ENCODE measurements around the gene ATP5F1A. TPM values are rescaled to one million over a fixed set of nuclear protein-coding genes. Genes with fewer than 3 reads are reported as not detected.

ATP5F1A gene
- total RNA-seq, 1 donor from 2014 or later, result 474 TPM

DNA sequence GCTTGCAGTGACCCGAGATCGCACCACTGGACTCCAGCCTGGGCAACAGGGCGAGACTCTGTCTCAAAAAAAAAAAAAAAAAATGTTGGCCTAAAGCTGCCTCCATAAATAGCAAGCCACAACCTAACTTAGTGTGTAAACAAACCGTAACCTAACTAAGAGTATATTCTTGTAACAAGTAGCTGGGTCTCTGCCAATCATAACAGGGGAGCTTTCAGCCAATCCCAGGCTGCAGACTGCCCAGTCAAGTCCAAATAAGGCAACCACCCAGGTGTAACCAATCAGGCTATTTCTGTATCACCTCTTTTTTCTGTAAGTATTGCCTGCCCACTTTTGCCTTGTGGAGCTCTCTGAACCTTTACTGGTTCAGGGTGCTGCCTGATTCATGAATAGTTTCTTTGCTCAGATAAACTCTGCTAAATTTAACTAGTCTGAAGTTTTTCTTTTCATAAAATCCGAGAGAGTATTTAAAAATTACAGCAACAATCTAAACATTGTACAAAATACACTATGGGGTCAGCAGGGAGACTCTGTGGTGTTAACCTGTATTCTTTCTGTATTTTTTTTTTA, 30.6 kb downstream of the ATP5F1A start:
- Histone ChIP-seq H3K27ac (ENCODE audit: low read depth, low read length) (no peak overlapping the region), H3K79me2 (ENCODE audit: insufficient read depth, low read length) (peaks cover 11% of the 10 kb centered on the region), H4K20me1 (ENCODE audit: insufficient read depth, low read length) (no peaks in the 10 kb centered on the region), H3K4me2 (ENCODE audit: low read length) (no peak overlapping the region), H3K9ac (ENCODE audit: low read length) (no peak overlapping the region), H3K9me3 (ENCODE audit: insufficient read depth, low read depth, low read length) (no peaks in the 10 kb centered on the region), H3K4me1 (ENCODE audit: insufficient read depth, low read length) (peaks cover 15% of the 10 kb centered on the region), H3K27me3 (ENCODE audit: insufficient read depth, low read length) (no peaks in the 10 kb centered on the region), H2AFZ (ENCODE audit: low read depth, low read length) (no peak overlapping the region), H3K36me3 (ENCODE audit: insufficient read depth, low read length) (no peaks in the 10 kb centered on the region), H3K4me3 (ENCODE audit: insufficient read depth, low read depth, low read length) (no peak overlapping the region)
- no peaks in the 10 kb centered on the region for H3K9me3 Mint-ChIP-seq (ENCODE audit: unreplicated experiment)
- peaks cover 10% of the 10 kb centered on the region for H3K4me1 Mint-ChIP-seq (ENCODE audit: low read depth, unreplicated experiment)
- no peaks in the 10 kb centered on the region for H3K27me3 Mint-ChIP-seq (ENCODE audit: low read depth, unreplicated experiment)
- no peak overlapping the region for H3K27ac Mint-ChIP-seq (ENCODE audit: unreplicated experiment)
- FAIRE-seq (no peak), DNase-seq (ENCODE audit: low read depth) (no peak)
- H3K36me3 Mint-ChIP-seq (ENCODE audit: low read depth, unreplicated experiment), result peaks cover 4% of the 10 kb centered on the region
- H3K4me3 Mint-ChIP-seq (ENCODE audit: unreplicated experiment), result no peak overlapping the region
- TF ChIP-seq, protein P1, sequence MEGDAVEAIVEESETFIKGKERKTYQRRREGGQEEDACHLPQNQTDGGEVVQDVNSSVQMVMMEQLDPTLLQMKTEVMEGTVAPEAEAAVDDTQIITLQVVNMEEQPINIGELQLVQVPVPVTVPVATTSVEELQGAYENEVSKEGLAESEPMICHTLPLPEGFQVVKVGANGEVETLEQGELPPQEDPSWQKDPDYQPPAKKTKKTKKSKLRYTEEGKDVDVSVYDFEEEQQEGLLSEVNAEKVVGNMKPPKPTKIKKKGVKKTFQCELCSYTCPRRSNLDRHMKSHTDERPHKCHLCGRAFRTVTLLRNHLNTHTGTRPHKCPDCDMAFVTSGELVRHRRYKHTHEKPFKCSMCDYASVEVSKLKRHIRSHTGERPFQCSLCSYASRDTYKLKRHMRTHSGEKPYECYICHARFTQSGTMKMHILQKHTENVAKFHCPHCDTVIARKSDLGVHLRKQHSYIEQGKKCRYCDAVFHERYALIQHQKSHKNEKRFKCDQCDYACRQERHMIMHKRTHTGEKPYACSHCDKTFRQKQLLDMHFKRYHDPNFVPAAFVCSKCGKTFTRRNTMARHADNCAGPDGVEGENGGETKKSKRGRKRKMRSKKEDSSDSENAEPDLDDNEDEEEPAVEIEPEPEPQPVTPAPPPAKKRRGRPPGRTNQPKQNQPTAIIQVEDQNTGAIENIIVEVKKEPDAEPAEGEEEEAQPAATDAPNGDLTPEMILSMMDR (IDR thresholded peaks at IDR 0.05; ENCODE audit: insufficient read depth, low read depth, low read length), result no peak
- no peak for TF ChIP-seq EZH2 (IDR thresholded peaks at IDR 0.05; ENCODE audit: insufficient read depth, low read length)

DNA sequence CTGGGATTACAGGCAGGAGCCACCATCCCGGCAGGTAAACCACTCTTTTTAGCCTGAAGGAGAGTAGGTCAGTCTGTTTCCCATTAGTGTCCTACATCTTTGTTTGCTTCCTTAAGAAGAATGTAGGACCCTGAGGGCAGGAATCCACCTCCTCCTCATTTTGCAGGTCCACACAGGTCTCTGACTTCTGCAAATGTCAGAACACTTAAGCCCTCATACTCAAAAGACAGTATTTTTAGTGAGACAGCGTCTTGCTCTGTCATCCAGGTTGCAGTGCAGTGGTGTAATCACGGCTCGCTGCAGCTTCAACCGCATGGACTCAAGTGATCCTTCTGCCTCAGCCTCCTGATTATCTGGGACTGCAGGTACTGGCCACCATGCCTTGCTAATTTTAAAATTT, 35.3 kb downstream of the ATP5F1A start:
- no peaks in the 10 kb centered on the region for H3K36me3 ChIP-seq (ENCODE audit: insufficient read depth, low read length)
- no peaks in the 10 kb centered on the region for H3K79me2 ChIP-seq (ENCODE audit: insufficient read depth, low read length)
- H3K4me1 ChIP-seq (ENCODE audit: insufficient read depth, low read length), result no peaks in the 10 kb centered on the region
- no peak overlapping the region for H3K27ac ChIP-seq (ENCODE audit: low read depth, low read length)
- no peaks in the 10 kb centered on the region for H3K9me3 ChIP-seq (ENCODE audit: insufficient read depth, low read depth, low read length)
- no peak overlapping the region for H3K4me2 ChIP-seq (ENCODE audit: low read length)
- no peaks in the 10 kb centered on the region for H3K27me3 ChIP-seq (ENCODE audit: insufficient read depth, low read length)
- TF ChIP-seq, protein P1 (IDR thresholded peaks at IDR 0.05; ENCODE audit: insufficient read depth, low read depth, low read length), result no peak
- no peak for TF ChIP-seq EZH2 (IDR thresholded peaks at IDR 0.05; ENCODE audit: insufficient read depth, low read length)
- no peaks in the 10 kb centered on the region for H3K27me3 Mint-ChIP-seq (ENCODE audit: low read depth, unreplicated experiment)
- no peak overlapping the region for H3K4me3 Mint-ChIP-seq (ENCODE audit: unreplicated experiment)
- no peak overlapping the region for H3K9ac ChIP-seq (ENCODE audit: low read length)
- H3K27ac Mint-ChIP-seq (ENCODE audit: unreplicated experiment), result no peak overlapping the region
- H3K4me3 ChIP-seq (ENCODE audit: insufficient read depth, low read depth, low read length), result no peak overlapping the region
- H3K4me1 Mint-ChIP-seq (ENCODE audit: low read depth, unreplicated experiment), result peaks cover 2% of the 10 kb centered on the region
- peaks cover 4% of the 10 kb centered on the region for H3K36me3 Mint-ChIP-seq (ENCODE audit: low read depth, unreplicated experiment)
- H3K9me3 Mint-ChIP-seq (ENCODE audit: unreplicated experiment), result no peaks in the 10 kb centered on the region
- FAIRE-seq (no peak), DNase-seq (ENCODE audit: low read depth) (no peak)
- no peaks in the 10 kb centered on the region for H4K20me1 ChIP-seq (ENCODE audit: insufficient read depth, low read length)
- no peak overlapping the region for H2AFZ ChIP-seq (ENCODE audit: low read depth, low read length)

GRCh38 chr18:46061796-46062195, 36.3 kb downstream of the ATP5F1A start:
- Histone ChIP-seq H3K9me3 (ENCODE audit: insufficient read depth, low read depth, low read length) (no peaks in the 10 kb centered on the region), H4K20me1 (ENCODE audit: insufficient read depth, low read length) (no peaks in the 10 kb centered on the region), H3K27ac (ENCODE audit: low read depth, low read length) (no peak overlapping the region), H2AFZ (ENCODE audit: low read depth, low read length) (no peak overlapping the region), H3K27me3 (ENCODE audit: insufficient read depth, low read length) (no peaks in the 10 kb centered on the region), H3K79me2 (ENCODE audit: insufficient read depth, low read length) (no peaks in the 10 kb centered on the region), H3K4me3 (ENCODE audit: insufficient read depth, low read depth, low read length) (no peak overlapping the region), H3K4me1 (ENCODE audit: insufficient read depth, low read length) (no peaks in the 10 kb centered on the region), H3K36me3 (ENCODE audit: insufficient read depth, low read length) (no peaks in the 10 kb centered on the region), H3K9ac (ENCODE audit: low read length) (no peak overlapping the region), H3K4me2 (ENCODE audit: low read length) (no peak overlapping the region)
- DNase-seq (ENCODE audit: low read depth) (no peak), FAIRE-seq (no peak)
- H3K27me3 Mint-ChIP-seq (ENCODE audit: low read depth, unreplicated experiment), result no peaks in the 10 kb centered on the region
- TF ChIP-seq, protein P1 (IDR thresholded peaks at IDR 0.05; ENCODE audit: insufficient read depth, low read depth, low read length), result no peak
- no peak for TF ChIP-seq EZH2 (IDR thresholded peaks at IDR 0.05; ENCODE audit: insufficient read depth, low read length)
- H3K9me3 Mint-ChIP-seq (ENCODE audit: unreplicated experiment), result no peaks in the 10 kb centered on the region
- H3K4me1 Mint-ChIP-seq (ENCODE audit: low read depth, unreplicated experiment), result peaks cover 2% of the 10 kb centered on the region
- no peak overlapping the region for H3K4me3 Mint-ChIP-seq (ENCODE audit: unreplicated experiment)
- H3K36me3 Mint-ChIP-seq (ENCODE audit: low read depth, unreplicated experiment), result peaks cover 2% of the 10 kb centered on the region
- no peak overlapping the region for H3K27ac Mint-ChIP-seq (ENCODE audit: unreplicated experiment)
